Activated naive CD8-positive, alpha-beta T cell treated with anti-CD3 and anti-CD28 coated beads, Interleukin-2, amount 50 U/mL, for 24 hours (primary cell): ENCODE data around the gene ULBP3.
"Not testable (repeated sequence)": the region's sequence is repeated elsewhere in the genome, so short reads cannot be mapped to it uniquely, and the experiment has no call there.

Source experiments
- ATAC-seq: fragments of 150-1000 bp; cut with Tn5 transposase; one replicate; pipeline ENCODE4 v1.10.0; 2021
- DNase-seq: peaks from one replicate; pipeline ENCODE4 v3.0.0; 2021
- H3K27ac Mint-ChIP-seq: one replicate; pipeline ENCODE4 v1.8.0; 2021; ENCODE audit warnings: mild to moderate bottlenecking, mixed read lengths
- H3K27me3 Mint-ChIP-seq: one replicate; pipeline ENCODE4 v1.8.0; 2021; ENCODE audit warnings: mixed read lengths
- H3K36me3 Mint-ChIP-seq: one replicate; pipeline ENCODE4 v1.8.0; 2021; ENCODE audit warnings: low read depth, mixed read lengths
- H3K4me1 Mint-ChIP-seq: one replicate; pipeline ENCODE4 v1.8.0; 2021; ENCODE audit warnings: mixed read lengths
- H3K4me3 Mint-ChIP-seq: one replicate; pipeline ENCODE4 v1.8.0; 2021; ENCODE audit warnings: mild to moderate bottlenecking, moderate library complexity, mixed read lengths
- H3K9me3 Mint-ChIP-seq: one replicate; pipeline ENCODE4 v1.8.0; 2021; ENCODE audit warnings: mixed read lengths

The ULBP3 gene

DNA sequence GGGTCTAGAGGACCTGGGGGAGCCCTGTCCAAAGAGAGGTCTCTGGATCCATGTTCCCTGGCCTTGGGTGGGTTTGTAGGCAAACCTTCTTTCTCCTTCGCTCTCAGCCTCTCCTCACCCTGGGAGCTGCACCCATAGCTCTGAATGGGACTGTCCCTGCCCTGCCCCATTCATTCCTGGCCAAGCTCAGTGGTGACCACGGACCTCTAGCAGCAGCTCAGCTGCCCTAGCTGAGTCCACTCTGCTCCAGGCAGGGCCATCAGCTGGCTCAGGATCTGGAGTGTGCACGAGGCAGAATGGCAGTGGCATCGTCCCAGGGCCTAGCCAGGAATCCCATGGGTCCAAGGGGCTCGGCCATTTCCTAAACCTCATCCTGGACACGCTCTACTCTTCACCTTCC lies 5.3 kb downstream of the ULBP3 start:
- peaks cover 14% of the 10 kb centered on the region for H3K4me1 Mint-ChIP-seq
- H3K4me3 Mint-ChIP-seq = no peak overlapping the region
- no peak for DNase-seq
- peaks cover 11% of the 10 kb centered on the region for H3K27me3 Mint-ChIP-seq
- H3K27ac Mint-ChIP-seq = no peak overlapping the region
- no peaks in the 10 kb centered on the region for H3K36me3 Mint-ChIP-seq
- ATAC-seq = no peak
- no peaks in the 10 kb centered on the region for H3K9me3 Mint-ChIP-seq

- ATAC-seq, H3K4me1 Mint-ChIP-seq, H3K27ac Mint-ChIP-seq, DNase-seq, H3K9me3 Mint-ChIP-seq, H3K36me3 Mint-ChIP-seq, H3K4me3 Mint-ChIP-seq: not testable (repeated sequence)
- H3K27me3 Mint-ChIP-seq = peaks cover 23% of the 10 kb centered on the region
Measured at GRCh38 chr6:150059973-150060372, 8.9 kb downstream of the ULBP3 start.

- DNase-seq = no peak
- peaks cover 32% of the 10 kb centered on the region for H3K27me3 Mint-ChIP-seq
- H3K4me3 Mint-ChIP-seq = no peak overlapping the region
- no peak overlapping the region for H3K27ac Mint-ChIP-seq
- peaks cover 8% of the 10 kb centered on the region for H3K4me1 Mint-ChIP-seq
- no peak for ATAC-seq
- H3K36me3 Mint-ChIP-seq = no peaks in the 10 kb centered on the region
- H3K9me3 Mint-ChIP-seq = no peaks in the 10 kb centered on the region
Measured at GRCh38 chr6:150058986-150059385, 9.9 kb downstream of the ULBP3 start.

- no peak overlapping the region for H3K27ac Mint-ChIP-seq
Measured at GRCh38 chr6:150058231-150058792, 10.6 kb downstream of the ULBP3 start.

GRCh38 chr6:150057501-150057951 lies 11.4 kb downstream of the ULBP3 start:
- H3K27ac Mint-ChIP-seq = no peak overlapping the region
- DNase-seq (no peak), ATAC-seq (no peak)
- H3K36me3 Mint-ChIP-seq = no peaks in the 10 kb centered on the region
- no peak overlapping the region for H3K4me3 Mint-ChIP-seq
- peaks cover 43% of the 10 kb centered on the region for H3K27me3 Mint-ChIP-seq
- peaks cover 8% of the 10 kb centered on the region for H3K4me1 Mint-ChIP-seq
- H3K9me3 Mint-ChIP-seq = no peaks in the 10 kb centered on the region

More at GRCh38 chr6:150058231-150058792, 10.6 kb downstream of the ULBP3 start:
- no peak for ATAC-seq
- Mint-ChIP-seq H3K4me1 (peaks cover 8% of the 10 kb centered on the region), H3K36me3 (no peaks in the 10 kb centered on the region), H3K27me3 (peaks cover 37% of the 10 kb centered on the region), H3K9me3 (no peaks in the 10 kb centered on the region), H3K4me3 (no peak overlapping the region)
- DNase-seq = no peak

GRCh38 chr6:150056916-150057315 lies 12.0 kb downstream of the ULBP3 start:
- DNase-seq (no peak), ATAC-seq (no peak)
- no peaks in the 10 kb centered on the region for H3K36me3 Mint-ChIP-seq
- H3K9me3 Mint-ChIP-seq = no peaks in the 10 kb centered on the region
- H3K27ac Mint-ChIP-seq = no peak overlapping the region
- peaks cover 8% of the 10 kb centered on the region for H3K4me1 Mint-ChIP-seq
- no peak overlapping the region for H3K4me3 Mint-ChIP-seq
- H3K27me3 Mint-ChIP-seq = peaks cover 49% of the 10 kb centered on the region

GRCh38 chr6:150056156-150056555 lies 12.8 kb downstream of the ULBP3 start:
- peaks cover 53% of the 10 kb centered on the region for H3K27me3 Mint-ChIP-seq
- no peak for DNase-seq
- no peak overlapping the region for H3K4me3 Mint-ChIP-seq
- H3K4me1 Mint-ChIP-seq = peaks cover 8% of the 10 kb centered on the region
- no peaks in the 10 kb centered on the region for H3K9me3 Mint-ChIP-seq
- no peaks in the 10 kb centered on the region for H3K36me3 Mint-ChIP-seq
- ATAC-seq = no peak
- no peak overlapping the region for H3K27ac Mint-ChIP-seq

DNA sequence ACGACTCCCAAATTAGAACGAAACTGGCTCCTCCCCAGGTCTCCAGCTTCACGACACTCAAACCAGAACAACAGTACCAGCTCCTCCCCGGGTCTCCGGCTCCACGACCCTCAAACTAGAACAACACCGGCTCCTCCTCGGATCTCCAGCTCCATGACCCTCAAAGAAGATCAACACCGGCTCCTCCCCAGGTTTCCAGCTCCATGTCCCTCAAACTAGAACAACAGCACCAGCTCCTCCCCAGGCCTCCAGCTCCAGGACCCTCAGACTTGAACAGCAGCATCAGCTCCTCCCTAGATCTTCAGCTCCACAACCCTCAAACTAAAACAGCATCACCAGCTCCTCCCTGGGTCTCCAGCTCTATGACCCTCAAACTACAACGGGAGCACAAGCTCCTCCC lies 13.8 kb downstream of the ULBP3 start:
- Mint-ChIP-seq H3K4me1 (peaks cover 5% of the 10 kb centered on the region), H3K27ac (no peak overlapping the region), H3K36me3 (no peaks in the 10 kb centered on the region), H3K4me3 (no peak overlapping the region), H3K27me3 (peaks cover 61% of the 10 kb centered on the region), H3K9me3 (no peaks in the 10 kb centered on the region)
- ATAC-seq = no peak
- no peak for DNase-seq

GRCh38 chr6:150053450-150053849 lies 15.5 kb downstream of the ULBP3 start:
- H3K9me3 Mint-ChIP-seq = no peaks in the 10 kb centered on the region
- H3K36me3 Mint-ChIP-seq = no peaks in the 10 kb centered on the region
- H3K4me3 Mint-ChIP-seq = no peak overlapping the region
- peaks cover 60% of the 10 kb centered on the region for H3K27me3 Mint-ChIP-seq
- ATAC-seq = no peak
- no peak overlapping the region for H3K27ac Mint-ChIP-seq
- no peaks in the 10 kb centered on the region for H3K4me1 Mint-ChIP-seq
- DNase-seq = no peak

GRCh38 chr6:150050846-150051245 lies 18.1 kb downstream of the ULBP3 start:
- Mint-ChIP-seq H3K9me3 (no peaks in the 10 kb centered on the region), H3K4me3 (no peak overlapping the region), H3K27me3 (peaks cover 63% of the 10 kb centered on the region), H3K4me1 (no peaks in the 10 kb centered on the region), H3K36me3 (no peaks in the 10 kb centered on the region), H3K27ac (no peak overlapping the region)
- DNase-seq (no peak), ATAC-seq (no peak)

DNA sequence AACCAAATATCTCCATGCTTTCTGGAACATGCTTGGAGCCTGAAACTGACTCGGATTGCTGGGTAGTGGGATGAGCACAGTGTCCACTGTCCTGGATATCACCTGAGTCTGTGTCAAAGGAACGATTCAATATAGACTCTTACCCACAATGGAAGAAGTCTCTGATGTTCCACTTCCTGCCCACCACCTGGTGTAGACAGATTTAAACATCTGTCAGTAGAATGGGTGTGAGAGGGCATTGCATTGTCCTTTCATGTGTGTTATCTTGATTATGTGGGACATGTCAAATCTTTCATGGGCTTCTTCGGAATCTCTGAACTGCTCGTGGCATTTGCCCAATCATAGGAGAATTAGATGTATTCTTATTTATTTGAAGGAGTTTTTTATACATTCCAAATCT lies 20.8 kb downstream of the ULBP3 start:
- Mint-ChIP-seq H3K9me3 (no peaks in the 10 kb centered on the region), H3K4me3 (no peak overlapping the region), H3K27ac (no peak overlapping the region), H3K4me1 (no peaks in the 10 kb centered on the region), H3K27me3 (peaks cover 51% of the 10 kb centered on the region), H3K36me3 (no peaks in the 10 kb centered on the region)
- DNase-seq (no peak), ATAC-seq (no peak)

GRCh38 chr6:150046943-150047342 lies 22.0 kb downstream of the ULBP3 start:
- Mint-ChIP-seq H3K36me3 (no peaks in the 10 kb centered on the region), H3K9me3 (no peaks in the 10 kb centered on the region), H3K4me3 (no peak overlapping the region), H3K27me3 (peaks cover 47% of the 10 kb centered on the region), H3K4me1 (no peaks in the 10 kb centered on the region), H3K27ac (no peak overlapping the region)
- ATAC-seq = no peak
- DNase-seq = no peak

- DNase-seq (no peak), ATAC-seq (no peak)
- no peaks in the 10 kb centered on the region for H3K4me1 Mint-ChIP-seq
- no peaks in the 10 kb centered on the region for H3K36me3 Mint-ChIP-seq
- H3K9me3 Mint-ChIP-seq = no peaks in the 10 kb centered on the region
- H3K4me3 Mint-ChIP-seq = no peak overlapping the region
- H3K27ac Mint-ChIP-seq = no peak overlapping the region
- H3K27me3 Mint-ChIP-seq = peaks cover 54% of the 10 kb centered on the region
Measured at GRCh38 chr6:150044621-150045145, 24.2 kb downstream of the ULBP3 start.

- Mint-ChIP-seq H3K9me3 (no peaks in the 10 kb centered on the region), H3K27ac (no peak overlapping the region), H3K4me1 (no peaks in the 10 kb centered on the region), H3K36me3 (no peaks in the 10 kb centered on the region), H3K4me3 (no peak overlapping the region), H3K27me3 (peaks cover 59% of the 10 kb centered on the region)
- no peak for DNase-seq
- ATAC-seq = no peak
Measured at GRCh38 chr6:150043501-150044412, 25.2 kb downstream of the ULBP3 start.

DNA sequence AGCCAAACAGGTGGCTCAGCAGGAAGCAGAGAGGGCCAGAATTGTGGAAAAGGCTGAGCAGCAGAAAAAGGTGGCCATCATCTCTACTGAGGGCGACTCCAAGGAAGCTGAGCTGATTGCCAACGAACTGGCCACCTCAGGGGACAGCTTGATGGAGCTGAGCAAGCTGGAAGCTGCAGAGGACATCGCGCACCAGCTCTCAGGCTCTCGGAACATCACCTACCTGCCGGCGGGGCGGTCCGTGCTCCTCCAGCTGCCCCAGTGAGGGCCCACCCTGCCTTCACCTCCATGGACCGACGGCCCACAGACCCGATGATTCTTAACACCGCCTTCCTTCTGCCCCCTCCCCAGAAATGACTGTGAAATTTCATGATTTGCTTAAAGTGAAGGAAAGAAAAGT lies 25.8 kb downstream of the ULBP3 start:
- H3K27me3 Mint-ChIP-seq = peaks cover 61% of the 10 kb centered on the region
- DNase-seq (no peak), ATAC-seq (no peak)
- no peaks in the 10 kb centered on the region for H3K9me3 Mint-ChIP-seq
- H3K4me3 Mint-ChIP-seq = no peak overlapping the region
- peaks cover 3% of the 10 kb centered on the region for H3K4me1 Mint-ChIP-seq
- no peak overlapping the region for H3K27ac Mint-ChIP-seq
- H3K36me3 Mint-ChIP-seq = no peaks in the 10 kb centered on the region
